Left lung (tissue), 10 donors: ENCODE results near the gene RAC2. TPM values are rescaled to one million over a fixed set of nuclear protein-coding genes. Genes with fewer than 3 reads are reported as not detected.

Experiments
- ATAC-seq: fragments of 200-7000 bp; cut with Tn5 transposase; one replicate; pipeline ENCODE4 v1.9.1; 2020; ENCODE audit warnings: moderate library complexity
- DNase-seq, 4 donors: peaks; one replicate each; pipeline ENCODE4 v3.0.0-alpha.2; 2013 to 2020
- H3K27ac ChIP-seq, 2 donors: fragments of 200-600 bp; sonication (generic) in 1 of 2; one replicate each; pipeline versions ENCODE4 v1.5.0 to v1.8.0; 2020 to 2021
- H3K27me3 ChIP-seq, 2 donors: fragments of 200-600 bp; sonication (generic) in 1 of 2; one replicate each; pipeline versions ENCODE4 v1.5.0 to v1.8.0; 2020 to 2021
- H3K36me3 ChIP-seq, 2 donors: fragments of 200-600 bp; sonication (generic) in 1 of 2; one replicate each; pipeline versions ENCODE4 v1.5.0 to v1.8.0; 2020 to 2021
- H3K4me1 ChIP-seq, 2 donors: fragments of 200-600 bp; one replicate each; pipeline ENCODE4 v1.8.0; 2021
- H3K4me3 ChIP-seq, 2 donors: fragments of 200-600 bp; sonication (generic) in 1 of 2; one replicate each; pipeline versions ENCODE4 v1.5.0 to v1.8.0; 2020 to 2021; ENCODE audit warnings: mild to moderate bottlenecking in 1 of 2
- H3K9me3 ChIP-seq, 2 donors: fragments of 200-600 bp; sonication (generic) in 1 of 2; one replicate each; pipeline versions ENCODE4 v1.5.0 to v1.8.0; 2020 to 2021
- CTCF ChIP-seq, 2 donors: fragments of 200-600 bp; sonication (generic) in 1 of 2; IDR thresholded peaks; one replicate each; pipeline versions ENCODE4 v1.5.0 to v1.8.0; 2021; ENCODE audit warnings: antibody characterized with exemption in 2 of 2
- intact Hi-C, 2 donors: fragments of 100-400 bp; cut with DNase I; formaldehyde crosslinking; loops; one replicate each; pipeline versions ENCODE4 v1.11.2 to v1.14.2; 2022
- polyA plus RNA-seq, 6 donors: library from polyadenylated mRNA; unstranded; fragments of 120-200 nt; gene quantifications; one replicate each; pipeline ENCODE4 v1.2.1, GENCODE V29; 2013; ENCODE audit not compliant: insufficient read length in 6 of 6
- total RNA-seq, 2 donors: library from RNA; stranded (reverse); fragmentation: NEBNext Ultra II Directional; extraction: Animal tissue kit (Norgen Biotek cat#: 25700); gene quantifications; one replicate each; pipeline ENCODE4 v1.2.1, GENCODE V29; 2021
- donor health status: DM: no; HTN: yes; CAD: no.
- donor health status: DM: no; HTN: no; CAD: no.

RAC2 gene
- total and polyA plus RNA-seq, 8 donors: 6.7 to 77.2 (median 10.1) TPM

- Histone ChIP-seq H3K9me3 (no peaks in the 10 kb centered on the region), H3K36me3 (no peaks in the 10 kb centered on the region), H3K27me3 (peaks cover 0 to 14% of the 10 kb centered on the region in 2 donors), H3K4me1 (peaks cover 25 to 50% of the 10 kb centered on the region in 2 donors), H3K4me3 (no peak overlapping the region), H3K27ac (peak overlapping the region in 1 of 2 donors; percentile 74)
- DNase-seq (no peak), ATAC-seq (no peak)
- no peak for TF ChIP-seq CTCF (IDR thresholded peaks at IDR 0.05)
- intact Hi-C loops: no loop called here
Observed at GRCh38 chr22:37177755-37178154, 66.3 kb downstream of the RAC2 start.

GRCh38 chr22:37177221-37177620 lies 66.8 kb downstream of the RAC2 start:
- peaks cover 25 to 50% of the 10 kb centered on the region in 2 donors for H3K4me1 ChIP-seq
- peak in 2 of 4 donors; percentile 28 to 43 for DNase-seq
- no peak overlapping the region for H3K4me3 ChIP-seq
- ATAC-seq: no peak
- H3K27ac ChIP-seq: peak overlapping the region; percentile 22 to 74
- peaks cover 0 to 14% of the 10 kb centered on the region in 2 donors for H3K27me3 ChIP-seq
- H3K36me3 ChIP-seq: no peaks in the 10 kb centered on the region
- no peaks in the 10 kb centered on the region for H3K9me3 ChIP-seq
- intact Hi-C loops: no loop called here
- no peak for TF ChIP-seq CTCF (IDR thresholded peaks at IDR 0.05)

- peak overlapping the region; percentile 22 to 74 for H3K27ac ChIP-seq
- intact Hi-C loops: no loop called here
Observed at GRCh38 chr22:37176464-37177061, 67.5 kb downstream of the RAC2 start.

GRCh38 chr22:37175414-37176281 lies 68.4 kb downstream of the RAC2 start:
- intact Hi-C loops: no loop called here
- ATAC-seq (no peak), DNase-seq (peak in 2 of 4 donors; percentile 34 to 47)
- Histone ChIP-seq H3K27me3 (peaks cover 0 to 14% of the 10 kb centered on the region in 2 donors), H3K4me3 (no peak overlapping the region), H3K36me3 (no peaks in the 10 kb centered on the region), H3K4me1 (peaks cover 25 to 49% of the 10 kb centered on the region in 2 donors), H3K9me3 (no peaks in the 10 kb centered on the region), H3K27ac (peak overlapping the region; percentile 22 to 74)
- TF ChIP-seq CTCF (IDR thresholded peaks at IDR 0.05): no peak

More at GRCh38 chr22:37176464-37177061, 67.5 kb downstream of the RAC2 start:
- Histone ChIP-seq H3K27me3 (peaks cover 0 to 14% of the 10 kb centered on the region in 2 donors), H3K4me1 (peaks cover 25 to 50% of the 10 kb centered on the region in 2 donors), H3K4me3 (peak overlapping the region in 1 of 2 donors; percentile 9), H3K9me3 (no peaks in the 10 kb centered on the region), H3K36me3 (no peaks in the 10 kb centered on the region)
- no peak for TF ChIP-seq CTCF (IDR thresholded peaks at IDR 0.05)
- DNase-seq (peak; percentile 78 to 89 (median 84)), ATAC-seq (peak; percentile 84)

Other genes with a start within 250 kb of the RAC2 start
- 10 to 100 TPM; 37.7 to 52.0 TPM for gene TST, start 224.8 kb downstream of the RAC2 start, total RNA-seq
- 10 to 100 TPM; 14.7 to 27.9 (median 20.5) TPM for gene TST, start 224.8 kb downstream of the RAC2 start, polyA plus RNA-seq
- gene MPST, start 224.5 kb downstream of the RAC2 start, total RNA-seq: 10 to 100 TPM; 56.2 to 63.1 TPM
- gene MPST, start 224.5 kb downstream of the RAC2 start, polyA plus RNA-seq: 10 to 100 TPM; 41.4 to 62.8 (median 49.2) TPM
- gene KCTD17, start 192.5 kb downstream of the RAC2 start, total RNA-seq: 10 to 100 TPM; 20.5 to 22.2 TPM
- 10 to 100 TPM; 23.2 to 34.2 (median 28.4) TPM for gene KCTD17, start 192.5 kb downstream of the RAC2 start, polyA plus RNA-seq
- gene TMPRSS6, start 134.6 kb downstream of the RAC2 start, total RNA-seq: 1 to 10 TPM in 1 of 2 donors, not detected in 1; 1.5 TPM
- under 1 TPM; 0.45 to 0.85 (median 0.57) TPM for gene TMPRSS6, start 134.6 kb downstream of the RAC2 start, polyA plus RNA-seq
- gene IL2RB, start 94.4 kb downstream of the RAC2 start, total RNA-seq: 1 to 10 TPM; 3.7 to 7.7 TPM
- gene IL2RB, start 94.4 kb downstream of the RAC2 start, polyA plus RNA-seq: 1 to 10 TPM; 1.1 to 3.5 (median 2.9) TPM
- 10 to 100 TPM in 1 of 2 donors, 1 to 10 TPM in 1; 7.2 to 16.0 TPM for gene C1QTNF6, start 56.0 kb downstream of the RAC2 start, total RNA-seq
- 10 to 100 TPM; 22.9 to 28.8 (median 25.1) TPM for gene C1QTNF6, start 56.0 kb downstream of the RAC2 start, polyA plus RNA-seq
- under 1 TPM in 1 of 2 donors, not detected in 1; 0.26 TPM for gene SSTR3, start 31.8 kb downstream of the RAC2 start, total RNA-seq
- under 1 TPM in 5 of 6 donors, not detected in 1; 0.04 to 0.18 (median 0.07) TPM for gene SSTR3, start 31.8 kb downstream of the RAC2 start, polyA plus RNA-seq
- 10 to 100 TPM; 16.2 to 63.4 TPM for gene CYTH4, start 38.2 kb upstream of the RAC2 start, total RNA-seq
- gene CYTH4, start 38.2 kb upstream of the RAC2 start, polyA plus RNA-seq: 1 to 10 TPM; 4.7 to 6.6 (median 5.7) TPM
- gene ELFN2, start 183.2 kb upstream of the RAC2 start, total RNA-seq: 1 to 10 TPM; 4.2 to 4.9 TPM
- gene ELFN2, start 183.2 kb upstream of the RAC2 start, polyA plus RNA-seq: 1 to 10 TPM in 4 of 6 donors, under 1 TPM in 2; 0.70 to 2.5 (median 1.2) TPM
- gene MFNG, start 242.1 kb upstream of the RAC2 start, total RNA-seq: 10 to 100 TPM; 24.4 to 46.4 TPM
- gene MFNG, start 242.1 kb upstream of the RAC2 start, polyA plus RNA-seq: 10 to 100 TPM; 17.7 to 25.3 (median 21.7) TPM